GM12865 (cell line): ENCODE results near the gene POFUT1.
"Not testable (repeated sequence)": the region's sequence is repeated elsewhere in the genome, so short reads cannot be mapped to it uniquely, and the experiment has no call there.

Experiments used
- DNase-seq: peaks from one replicate; pipeline ENCODE4 v3.0.0; 2010; ENCODE audit warnings: low read depth
- H3K4me3 ChIP-seq: 2 replicates; pipeline ENCODE4 v1.5.1; 2011; ENCODE audit warnings: mild to moderate bottlenecking, low read depth, low read length, control low read depth
- CTCF ChIP-seq: IDR thresholded peaks from 2 replicates; pipeline ENCODE4 v1.5.1; 2011; ENCODE audit warnings: low read length, control low read depth, low read depth, inconsistent platforms; ENCODE audit not compliant: insufficient read depth; ENCODE audit errors: missing control alignments

The POFUT1 gene

GRCh38 chr20:32244150-32244823 lies 36.6 kb downstream of the POFUT1 start:
- DNase-seq = no peak
- TF ChIP-seq CTCF = no peak

GRCh38 chr20:32244959-32245358 lies 37.3 kb downstream of the POFUT1 start:
- DNase-seq = no peak
- H3K4me3 ChIP-seq = no peak overlapping the region
- no peak for TF ChIP-seq CTCF

More at GRCh38 chr20:32244150-32244823, 36.6 kb downstream of the POFUT1 start:
- no peak overlapping the region for H3K4me3 ChIP-seq

- H3K4me3 ChIP-seq, DNase-seq: not testable (repeated sequence)
Measured at GRCh38 chr20:32246208-32246607, 38.5 kb downstream of the POFUT1 start.

GRCh38 chr20:32248043-32248442 lies 40.4 kb downstream of the POFUT1 start:
- no peak for TF ChIP-seq CTCF
- H3K4me3 ChIP-seq = no peak overlapping the region
- no peak for DNase-seq

- no peak for TF ChIP-seq CTCF
- H3K4me3 ChIP-seq = no peak overlapping the region
- DNase-seq = no peak
Measured at GRCh38 chr20:32249030-32249738, 41.5 kb downstream of the POFUT1 start.

GRCh38 chr20:32251470-32251869 lies 43.8 kb downstream of the POFUT1 start:
- no peak for DNase-seq
- no peak overlapping the region for H3K4me3 ChIP-seq
- TF ChIP-seq CTCF = no peak

GRCh38 chr20:32252189-32252588 lies 44.5 kb downstream of the POFUT1 start:
- DNase-seq = peak; percentile 22
- no peak for TF ChIP-seq CTCF
- H3K4me3 ChIP-seq = no peak overlapping the region

- DNase-seq, H3K4me3 ChIP-seq: not testable (repeated sequence)
Measured at GRCh38 chr20:32260973-32261372, 53.3 kb downstream of the POFUT1 start.
